ENCODE data around the gene CCDC190.
"Not testable (repeated sequence)": the region's sequence is repeated elsewhere in the genome, so short reads cannot be mapped to it uniquely, and the experiment has no call there.

The CCDC190 gene

GRCh38 chr1:162832470-162832869 lies 28.5 kb downstream of the CCDC190 start:
- DNase-seq (ENCODE audit: low spot score), result no peak

- DNase-seq (ENCODE audit: low spot score), result no peak
Observed at GRCh38 chr1:162829268-162829667, 31.7 kb downstream of the CCDC190 start.

GRCh38 chr1:162823771-162824525 lies 37.0 kb downstream of the CCDC190 start:
- DNase-seq (ENCODE audit: low spot score), result no peak

- DNase-seq (ENCODE audit: low spot score), result no peak
Observed at GRCh38 chr1:162823231-162823630, 37.7 kb downstream of the CCDC190 start.

- DNase-seq (ENCODE audit: low spot score), result peak; percentile 71
Observed at GRCh38 chr1:162822391-162823200, 38.4 kb downstream of the CCDC190 start.

GRCh38 chr1:162818666-162819065 lies 42.3 kb downstream of the CCDC190 start:
- DNase-seq (ENCODE audit: low spot score), result not testable (repeated sequence)

- DNase-seq (ENCODE audit: low spot score), result not testable (repeated sequence)
Observed at GRCh38 chr1:162818136-162818535, 42.8 kb downstream of the CCDC190 start.

- not testable (repeated sequence) for DNase-seq (ENCODE audit: low spot score)
Observed at GRCh38 chr1:162812357-162812756, 48.6 kb downstream of the CCDC190 start.

- DNase-seq (ENCODE audit: low spot score), result not testable (repeated sequence)
Observed at GRCh38 chr1:162807503-162807902, 53.5 kb downstream of the CCDC190 start.
